ENCODE data around the gene DIPK1B.

The DIPK1B gene

GRCh38 chr9:136762915-136763648 is 50.7 kb downstream of the DIPK1B start (continued):
- no peak for TF ChIP-seq ZNF558 (tag by site-specific recombination; IDR thresholded peaks at IDR 0.05)
- TF ChIP-seq RBAK (tag by site-specific recombination; IDR thresholded peaks at IDR 0.05): no peak
- 0 out of 2 replicates have a peak, but pooled peaks have one; percentile 24 for TF ChIP-seq KLF8 (tag by site-specific recombination; IDR thresholded peaks at IDR 0.05)
- peak; percentile 53 for TF ChIP-seq GLIS1 (tag by site-specific recombination; IDR thresholded peaks at IDR 0.05)
- TF ChIP-seq SP3 (tag by site-specific recombination; IDR thresholded peaks at IDR 0.05): peak; percentile 70
- no peak for TF ChIP-seq ZNF184 (tag by site-specific recombination; IDR thresholded peaks at IDR 0.05)
- no peak for TF ChIP-seq ZNF449 (tag by site-specific recombination; IDR thresholded peaks at IDR 0.05)
- peak; percentile 40; the same call in 1 of the 2 replicates for TF ChIP-seq ZBTB17 (tag by site-specific recombination; IDR thresholded peaks at IDR 0.05)
- peak; percentile 89 for TF ChIP-seq KLF1 (tag by site-specific recombination; IDR thresholded peaks at IDR 0.05)
- TF ChIP-seq ZNF404 (tag by site-specific recombination; IDR thresholded peaks at IDR 0.05): no peak
- no peak for TF ChIP-seq ZNF529 (tag by site-specific recombination; IDR thresholded peaks at IDR 0.05; ENCODE audit: insufficient replicate concordance)
- TF ChIP-seq ZNF555 (tag by site-specific recombination; conservative IDR thresholded peaks at IDR 0.05): no peak
- no peak for TF ChIP-seq ZNF19 (tag by site-specific recombination; IDR thresholded peaks at IDR 0.05; ENCODE audit: low read depth)
- no peak for TF ChIP-seq ZNF629 (tag by site-specific recombination; IDR thresholded peaks at IDR 0.05)
- TF ChIP-seq EGR2 (tag by site-specific recombination; IDR thresholded peaks at IDR 0.05; ENCODE audit: low read depth): 0 out of 2 replicates have a peak, but pooled peaks have one; percentile 27
- peak; percentile 41; the same call in 1 of the 2 replicates for TF ChIP-seq KLF7 (tag by site-specific recombination; IDR thresholded peaks at IDR 0.05; ENCODE audit: borderline replicate concordance)
- no peak for TF ChIP-seq REST (tag by site-specific recombination; IDR thresholded peaks at IDR 0.05)
- no peak for TF ChIP-seq ZNF148 (tag by site-specific recombination; IDR thresholded peaks at IDR 0.05; ENCODE audit: borderline replicate concordance)
- TF ChIP-seq ZNF341 (tag by site-specific recombination; IDR thresholded peaks at IDR 0.05; ENCODE audit: low read depth): no peak
- no peak for TF ChIP-seq ZNF707 (tag by site-specific recombination; IDR thresholded peaks at IDR 0.05)
- TF ChIP-seq ATF2 (tag by site-specific recombination; IDR thresholded peaks at IDR 0.05; ENCODE audit: low read depth): no peak
- TF ChIP-seq ZIC2 (tag by site-specific recombination; IDR thresholded peaks at IDR 0.05): peak; percentile 74
- TF ChIP-seq ZNF239 (tag by site-specific recombination; IDR thresholded peaks at IDR 0.05): no peak
- no peak for TF ChIP-seq ZBTB7A (tag by site-specific recombination; IDR thresholded peaks at IDR 0.05; ENCODE audit: low read depth)
- TF ChIP-seq ZNF121 (tag by site-specific recombination; IDR thresholded peaks at IDR 0.05): no peak
- peak; percentile 28 for TF ChIP-seq ZNF335 (tag by site-specific recombination; conservative IDR thresholded peaks at IDR 0.05)
- TF ChIP-seq ZNF473 (tag by site-specific recombination; IDR thresholded peaks at IDR 0.05): no peak
- no peak for TF ChIP-seq ZNF398 (tag by site-specific recombination; IDR thresholded peaks at IDR 0.05)

Data from HEK293 (cell line).